ENCODE measurements around the gene JMJD1C. TPM values are rescaled to one million over a fixed set of nuclear protein-coding genes. Genes with fewer than 3 reads are reported as not detected.

Gene JMJD1C
- total and polyA plus RNA-seq, 4 experiments from 2014 or later, result 22.8 to 115 (median 84.5) TPM

- Mint-ChIP-seq H3K27ac (peak overlapping the region in 4 of 7 donors; percentile 0 to 35 (median 10)), H3K4me1 (peaks cover 60 to 94% (median 76%) of the 10 kb centered on the region in 4 donors), H3K27me3 (no peaks in the 10 kb centered on the region), H3K9me3 (peaks cover 0 to 1% (median 0%) of the 10 kb centered on the region in 8 donors), H3K36me3 (peaks cover 29 to 48% of the 10 kb centered on the region in 2 donors), H3K4me3 (peak overlapping the region in 6 of 8 donors; percentile 3 to 56 (median 14))
- H3K9me3 ChIP-seq (ENCODE audit: control insufficient read depth in 1 of 2, low read length in 2 of 2), result no peaks in the 10 kb centered on the region
- ChIA-PET CTCF (ENCODE audit: partially characterized antibody) (interaction anchor here (1.0 to 1.5 kb wide), 2 partner anchors 13 to 42 kb away, joined by 3 read pairs; no protein-coding TSS in a partner anchor), POLR2A (ENCODE audit: partially characterized antibody) (interaction anchor here (1.0 to 6.0 kb wide), 2 partner anchors 10 to 16 kb away, joined by 3 to 50 read pairs; no protein-coding TSS in a partner anchor)
- H3K36me3 ChIP-seq (ENCODE audit: insufficient read depth, low read length), result no peaks in the 10 kb centered on the region
- DNase-seq, result no peak
- no peak overlapping the region for H3K4me3 ChIP-seq (ENCODE audit: low read length in 2 of 2)
- no peak overlapping the region for H3K27ac ChIP-seq (ENCODE audit: low read depth, low read length)
- peaks cover 93% of the 10 kb centered on the region for H3K4me1 ChIP-seq (ENCODE audit: insufficient read depth, low read length)
- intact Hi-C loops (cut with micrococcal nuclease), result loop anchor here (2.0 kb wide), 1 partner anchor 15 kb away; no protein-coding TSS in a partner anchor
- H3K27me3 ChIP-seq (ENCODE audit: insufficient read depth, low read length), result no peaks in the 10 kb centered on the region
Measured at GRCh38 chr10:63257778-63258177, 208.0 kb downstream of the JMJD1C start.

- no peak for DNase-seq
- Mint-ChIP-seq H3K36me3 (peaks cover 25 to 43% of the 10 kb centered on the region in 2 donors), H3K4me3 (peak overlapping the region in 5 of 8 donors; percentile 7 to 58 (median 25)), H3K27me3 (no peaks in the 10 kb centered on the region), H3K9me3 (peaks cover 0 to 1% (median 0%) of the 10 kb centered on the region in 8 donors), H3K27ac (peak overlapping the region; percentile 0 to 82 (median 44)), H3K4me1 (peaks cover 56 to 95% (median 76%) of the 10 kb centered on the region in 4 donors)
- H3K4me1 ChIP-seq (ENCODE audit: insufficient read depth, low read length), result peaks cover 88% of the 10 kb centered on the region
- ChIA-PET POLR2A (ENCODE audit: partially characterized antibody) (interaction anchor here (1.2 to 6.0 kb wide), 3 partner anchors 12 to 30 kb away, joined by 3 to 50 read pairs (median 7); no protein-coding TSS in a partner anchor), CTCF (ENCODE audit: partially characterized antibody) (interaction anchor here (1.2 to 1.5 kb wide), 3 partner anchors 14 to 20 kb away, joined by 3 to 4 read pairs (median 3); no protein-coding TSS in a partner anchor)
- H3K4me3 ChIP-seq (ENCODE audit: low read length in 2 of 2), result no peak overlapping the region
- no peaks in the 10 kb centered on the region for H3K27me3 ChIP-seq (ENCODE audit: insufficient read depth, low read length)
- intact Hi-C loops (cut with micrococcal nuclease), result no loop called here
- no peaks in the 10 kb centered on the region for H3K36me3 ChIP-seq (ENCODE audit: insufficient read depth, low read length)
- no peak overlapping the region for H3K27ac ChIP-seq (ENCODE audit: low read depth, low read length)
- H3K9me3 ChIP-seq (ENCODE audit: control insufficient read depth in 1 of 2, low read length in 2 of 2), result no peaks in the 10 kb centered on the region
Measured at GRCh38 chr10:63256009-63256773, 209.6 kb downstream of the JMJD1C start.

GRCh38 chr10:63255316-63255715 lies 210.5 kb downstream of the JMJD1C start:
- Mint-ChIP-seq H3K36me3 (peaks cover 19 to 38% of the 10 kb centered on the region in 2 donors), H3K4me3 (peak overlapping the region in 1 of 8 donors; percentile 5), H3K9me3 (peaks cover 0 to 1% (median 0%) of the 10 kb centered on the region in 8 donors), H3K4me1 (peaks cover 53 to 97% (median 75%) of the 10 kb centered on the region in 4 donors), H3K27me3 (no peaks in the 10 kb centered on the region), H3K27ac (no peak overlapping the region)
- intact Hi-C loops (cut with micrococcal nuclease), result no loop called here
- H3K27ac ChIP-seq (ENCODE audit: low read depth, low read length), result no peak overlapping the region
- H3K4me1 ChIP-seq (ENCODE audit: insufficient read depth, low read length), result peaks cover 85% of the 10 kb centered on the region
- H3K9me3 ChIP-seq (ENCODE audit: control insufficient read depth in 1 of 2, low read length in 2 of 2), result no peaks in the 10 kb centered on the region
- CTCF ChIA-PET (ENCODE audit: partially characterized antibody), result interaction anchor here (1.3 to 1.5 kb wide), 3 partner anchors 19 to 23 kb away, joined by 3 to 4 read pairs (median 3); no protein-coding TSS in a partner anchor
- POLR2A ChIA-PET (ENCODE audit: partially characterized antibody), result interaction anchor here (0.6 to 6.0 kb wide), 4 partner anchors 9 to 374 kb away, joined by 3 to 50 read pairs (median 3); no protein-coding TSS in a partner anchor
- no peaks in the 10 kb centered on the region for H3K27me3 ChIP-seq (ENCODE audit: insufficient read depth, low read length)
- no peak for DNase-seq
- H3K36me3 ChIP-seq (ENCODE audit: insufficient read depth, low read length), result no peaks in the 10 kb centered on the region
- no peak overlapping the region for H3K4me3 ChIP-seq (ENCODE audit: low read length in 2 of 2)

DNA sequence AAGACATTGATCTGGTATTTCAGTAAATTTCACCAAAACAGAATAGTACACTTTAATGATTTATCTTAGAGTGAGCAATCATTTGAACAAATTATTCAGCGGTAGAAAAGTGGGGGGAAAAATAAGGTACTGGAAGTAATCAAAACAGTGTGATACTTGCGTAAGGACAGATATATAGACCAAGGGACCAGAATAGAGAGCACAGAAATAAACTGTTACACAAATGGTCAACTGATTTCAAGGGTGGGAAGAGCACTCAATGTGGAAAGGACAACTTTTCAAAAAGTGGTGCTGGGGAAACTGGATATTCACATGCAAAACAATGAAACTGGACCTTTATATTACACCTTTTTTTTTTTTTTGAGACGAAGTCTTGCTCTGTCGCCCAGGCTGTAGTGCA lies 212.7 kb downstream of the JMJD1C start:
- Histone ChIP-seq H3K4me3 (ENCODE audit: low read length in 2 of 2) (no peak overlapping the region), H3K36me3 (ENCODE audit: insufficient read depth, low read length) (no peaks in the 10 kb centered on the region), H3K27me3 (ENCODE audit: insufficient read depth, low read length) (no peaks in the 10 kb centered on the region), H3K27ac (ENCODE audit: low read depth, low read length) (no peak overlapping the region), H3K9me3 (ENCODE audit: control insufficient read depth in 1 of 2, low read length in 2 of 2) (no peaks in the 10 kb centered on the region), H3K4me1 (ENCODE audit: insufficient read depth, low read length) (peaks cover 62% of the 10 kb centered on the region)
- DNase-seq, result no peak
- intact Hi-C loops (cut with micrococcal nuclease), result no loop called here
- CTCF ChIA-PET (ENCODE audit: partially characterized antibody), result no interaction called here
- peak overlapping the region in 2 of 8 donors; percentile 1 to 23 for H3K4me3 Mint-ChIP-seq
- POLR2A ChIA-PET (ENCODE audit: partially characterized antibody), result interaction anchor here (1.7 kb wide), 1 partner anchor 16 kb away, joined by 5 read pairs; no protein-coding TSS in a partner anchor
- H3K27me3 Mint-ChIP-seq, result no peaks in the 10 kb centered on the region
- H3K27ac Mint-ChIP-seq, result peak overlapping the region in 5 of 7 donors; percentile 0 to 86 (median 18)
- peaks cover 39 to 79% (median 61%) of the 10 kb centered on the region in 4 donors for H3K4me1 Mint-ChIP-seq
- peaks cover 0 to 1% (median 0%) of the 10 kb centered on the region in 8 donors for H3K9me3 Mint-ChIP-seq
- H3K36me3 Mint-ChIP-seq, result peaks cover 23 to 31% of the 10 kb centered on the region in 2 donors

- H3K27ac Mint-ChIP-seq, result peak overlapping the region in 5 of 7 donors; percentile 45 to 86 (median 66)
- CTCF ChIA-PET (ENCODE audit: partially characterized antibody), result no interaction called here
- DNase-seq, result no peak
- H3K27ac ChIP-seq (ENCODE audit: low read depth, low read length), result no peak overlapping the region
- no peaks in the 10 kb centered on the region for H3K9me3 ChIP-seq (ENCODE audit: control insufficient read depth in 1 of 2, low read length in 2 of 2)
- H3K4me1 ChIP-seq (ENCODE audit: insufficient read depth, low read length), result peaks cover 60% of the 10 kb centered on the region
- no peaks in the 10 kb centered on the region for H3K36me3 ChIP-seq (ENCODE audit: insufficient read depth, low read length)
- no peaks in the 10 kb centered on the region for H3K27me3 Mint-ChIP-seq
- no peaks in the 10 kb centered on the region for H3K27me3 ChIP-seq (ENCODE audit: insufficient read depth, low read length)
- POLR2A ChIA-PET (ENCODE audit: partially characterized antibody), result no interaction called here
- peak overlapping the region in 3 of 8 donors; percentile 13 to 59 (median 49) for H3K4me3 Mint-ChIP-seq
- no peak overlapping the region for H3K4me3 ChIP-seq (ENCODE audit: low read length in 2 of 2)
- peaks cover 36 to 77% (median 59%) of the 10 kb centered on the region in 4 donors for H3K4me1 Mint-ChIP-seq
- peaks cover 25 to 26% of the 10 kb centered on the region in 2 donors for H3K36me3 Mint-ChIP-seq
- peaks cover 0 to 1% (median 0%) of the 10 kb centered on the region in 8 donors for H3K9me3 Mint-ChIP-seq
- intact Hi-C loops (cut with micrococcal nuclease), result no loop called here
Measured at GRCh38 chr10:63252095-63252762, 213.5 kb downstream of the JMJD1C start.

DNA sequence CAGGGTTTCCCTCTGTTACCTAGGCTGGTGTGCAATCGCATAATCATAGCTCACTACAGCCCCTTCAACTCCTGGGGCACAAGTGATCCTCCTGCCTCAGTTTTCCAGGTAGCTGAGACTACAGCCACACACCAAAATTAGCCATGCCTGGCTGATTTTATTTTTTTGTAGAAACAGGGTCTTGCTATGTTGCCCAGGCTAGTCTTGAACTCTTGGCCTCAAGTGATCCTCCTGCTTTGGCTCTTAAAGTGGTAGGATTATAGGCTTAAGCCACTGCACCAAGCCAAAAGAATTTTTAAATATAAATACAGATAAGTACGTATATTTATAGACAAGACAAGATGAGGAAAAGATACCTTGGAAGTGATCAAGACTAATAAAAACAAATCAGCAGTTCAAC lies 215.7 kb downstream of the JMJD1C start:
- no peak for DNase-seq
- H3K4me3 ChIP-seq (ENCODE audit: low read length in 2 of 2), result no peak overlapping the region
- H3K27me3 ChIP-seq (ENCODE audit: insufficient read depth, low read length), result no peaks in the 10 kb centered on the region
- no peak overlapping the region for H3K27ac ChIP-seq (ENCODE audit: low read depth, low read length)
- peaks cover 0 to 12% (median 8%) of the 10 kb centered on the region in 8 donors for H3K9me3 Mint-ChIP-seq
- H3K27me3 Mint-ChIP-seq, result no peaks in the 10 kb centered on the region
- H3K36me3 Mint-ChIP-seq, result peaks cover 34 to 37% of the 10 kb centered on the region in 2 donors
- intact Hi-C loops (cut with micrococcal nuclease), result no loop called here
- no peaks in the 10 kb centered on the region for H3K9me3 ChIP-seq (ENCODE audit: control insufficient read depth in 1 of 2, low read length in 2 of 2)
- H3K36me3 ChIP-seq (ENCODE audit: insufficient read depth, low read length), result no peaks in the 10 kb centered on the region
- no peak overlapping the region for H3K4me3 Mint-ChIP-seq
- H3K4me1 Mint-ChIP-seq, result peaks cover 38 to 71% (median 57%) of the 10 kb centered on the region in 4 donors
- peak overlapping the region in 1 of 7 donors; percentile 42 for H3K27ac Mint-ChIP-seq
- POLR2A ChIA-PET (ENCODE audit: partially characterized antibody), result no interaction called here
- CTCF ChIA-PET (ENCODE audit: partially characterized antibody), result no interaction called here
- H3K4me1 ChIP-seq (ENCODE audit: insufficient read depth, low read length), result peaks cover 53% of the 10 kb centered on the region

Data from CD4-positive, alpha-beta memory T cell (primary cell).